SK-N-SH (cell line): ENCODE data around the gene CHPF. TPM values are rescaled to one million over a fixed set of nuclear protein-coding genes. Genes with fewer than 3 reads are reported as not detected.

ENCODE experiments used
- CTCF ChIA-PET: fragments of 300-600, 350-600 bp; formaldehyde crosslinking; extraction: SDS; loops from one replicate; lab custom pipeline; 2021; lab: Yijun Ruan, JAX
- POLR2A ChIA-PET: fragments of 350-600 bp; sonication (Branson Sonifier 250); formaldehyde crosslinking; extraction: SDS; loops from one replicate; lab custom pipeline; 2020; ENCODE audit warnings: antibody characterized with exemption, inconsistent platforms; lab: Yijun Ruan, JAX
- DNase-seq: peaks from one replicate; pipeline ENCODE4 v3.0.0; 2012
- H2AFZ ChIP-seq: fragments of 200-600 bp; sonication (generic); 2 replicates; pipeline ENCODE4 v1.8.1; 2016; ENCODE audit warnings: antibody characterized with exemption, mild to moderate bottlenecking, low read depth
- H3F3A ChIP-seq: fragments of 200-600 bp; sonication (generic); replicated peaks from 2 replicates; pipeline ENCODE3; 2016; ENCODE audit warnings: antibody characterized with exemption, mild to moderate bottlenecking; ENCODE audit not compliant: insufficient read depth
- H3K27ac ChIP-seq, 2 experiments: fragments of 200-500 bp in 1 of 2; fragments of 200-600 bp in 1 of 2; sonication (Bioruptor generic) in 1 of 2; sonication (generic), shearing (Covaris generic) in 1 of 2; 2 replicates each; pipeline versions ENCODE4 v1.5.1 to v1.6.1; 2014 to 2016; ENCODE audit warnings: low read depth in 2 of 2, inconsistent platforms in 1 of 2, low read length in 1 of 2, mild to moderate bottlenecking in 1 of 2, mixed read lengths in 1 of 2
- H3K27me3 ChIP-seq: fragments of 200-600 bp; sonication (generic), shearing (Covaris generic); 2 replicates; pipeline ENCODE4 v1.6.1; 2016; ENCODE audit warnings: mixed run types; ENCODE audit not compliant: insufficient read depth
- H3K36me3 ChIP-seq, 2 experiments: fragments of 200-500 bp in 1 of 2; fragments of 200-600 bp in 1 of 2; sonication (Bioruptor generic) in 1 of 2; sonication (generic) in 1 of 2; replicated peaks in 1 of 2; 2 replicates each; pipeline versions ENCODE3 to v1.5.1; 2014 to 2016; ENCODE audit warnings: low read length in 1 of 2, mild to moderate bottlenecking in 1 of 2; ENCODE audit not compliant: insufficient read depth in 2 of 2, control insufficient read depth in 1 of 2
- H3K4me1 ChIP-seq, 2 experiments: fragments of 200-500 bp in 1 of 2; fragments of 200-600 bp in 1 of 2; sonication (Bioruptor generic) in 1 of 2; sonication (generic), shearing (Covaris generic) in 1 of 2; 2 replicates each; pipeline versions ENCODE4 v1.5.1 to v1.6.1; 2014 to 2016; ENCODE audit warnings: low read depth in 1 of 2, low read length in 1 of 2, mixed run types in 1 of 2; ENCODE audit not compliant: insufficient read depth in 2 of 2, control insufficient read depth in 1 of 2
- H3K4me2 ChIP-seq: fragments of 200-600 bp; sonication (generic), shearing (Covaris generic); 2 replicates; pipeline ENCODE4 v1.6.1; 2017; ENCODE audit warnings: mixed run types
- H3K4me3 ChIP-seq, 2 experiments: fragments of 200-500 bp in 1 of 2; fragments of 200-600 bp in 1 of 2; sonication (Bioruptor generic) in 1 of 2; sonication (generic), shearing (Covaris generic) in 1 of 2; 2 replicates each; pipeline versions ENCODE4 v1.5.1 to v1.8.1; 2014 to 2016; ENCODE audit warnings: low read depth in 2 of 2, inconsistent platforms in 1 of 2, low read length in 1 of 2, mild to moderate bottlenecking in 1 of 2, mixed read lengths in 1 of 2, moderate library complexity in 1 of 2
- H3K79me2 ChIP-seq: fragments of 200-600 bp; sonication (generic); 2 replicates; pipeline ENCODE4 v1.8.1; 2017; ENCODE audit warnings: mild to moderate bottlenecking; ENCODE audit not compliant: insufficient read depth
- H3K9ac ChIP-seq: fragments of 200-600 bp; sonication (generic); 2 replicates; pipeline ENCODE4 v1.6.1; 2017; ENCODE audit warnings: mixed run types
- H3K9me2 ChIP-seq: fragments of 200-600 bp; sonication (generic); 2 replicates; pipeline ENCODE4 v1.6.1; 2017; ENCODE audit warnings: mixed run types
- H3K9me3 ChIP-seq: fragments of 200-600 bp; sonication (generic); 2 replicates; pipeline ENCODE4 v1.6.1; 2017; ENCODE audit warnings: mixed run types, mild to moderate bottlenecking, moderate library complexity
- H4K20me1 ChIP-seq: fragments of 200-600 bp; sonication (generic); 2 replicates; pipeline ENCODE4 v1.6.1; 2017; ENCODE audit warnings: mild to moderate bottlenecking, mixed run types; ENCODE audit not compliant: insufficient read depth
- CHD2 ChIP-seq: fragments of 150-350 bp; IDR thresholded peaks from 2 replicates; pipeline ENCODE4 v1.6.1; 2018; ENCODE audit warnings: low read length; ENCODE audit not compliant: partially characterized antibody
- CTCF ChIP-seq: fragments of 200-600 bp; sonication (generic); IDR thresholded peaks from 2 replicates; pipeline ENCODE4 v1.6.1; 2017; ENCODE audit warnings: antibody characterized with exemption, mild to moderate bottlenecking, moderate library complexity
- ELF1 ChIP-seq: IDR thresholded peaks from 2 replicates; pipeline ENCODE4 v1.4.0; 2012
- EZH2phosphoT487 ChIP-seq: fragments of 200-600 bp; sonication (generic); IDR thresholded peaks from 2 replicates; pipeline ENCODE4 v1.6.1; 2017; ENCODE audit warnings: low read depth, mixed run types, mild to moderate bottlenecking, antibody characterized with exemption, moderate library complexity, borderline replicate concordance
- FOSL2 ChIP-seq: IDR thresholded peaks from 2 replicates; pipeline ENCODE4 v1.4.0; 2012; ENCODE audit warnings: low read depth, mild to moderate bottlenecking, moderate library complexity, borderline replicate concordance
- FOXJ3 ChIP-seq: sonication (generic); formaldehyde crosslinking; IDR thresholded peaks from 2 replicates; pipeline ENCODE4 v1.5.1; 2020; ENCODE audit warnings: mild to moderate bottlenecking, missing genetic modification reagents
- FOXM1 ChIP-seq: IDR thresholded peaks from 2 replicates; pipeline ENCODE4 v1.4.0; 2012; ENCODE audit warnings: low read depth, mild to moderate bottlenecking
- GATA2 ChIP-seq: sonication (generic); formaldehyde crosslinking; IDR thresholded peaks from 2 replicates; pipeline ENCODE4 v1.5.0; 2020; ENCODE audit warnings: mild to moderate bottlenecking, missing genetic modification reagents
- IRF3 ChIP-seq: fragments of 150-350 bp; IDR thresholded peaks from 2 replicates; pipeline ENCODE4 v1.6.1; 2016; ENCODE audit warnings: mild to moderate bottlenecking, low read depth, low read length
- NFIC ChIP-seq: IDR thresholded peaks from 2 replicates; pipeline ENCODE4 v1.4.0; 2012; ENCODE audit warnings: borderline replicate concordance
- REST ChIP-seq: IDR thresholded peaks from 2 replicates; pipeline ENCODE4 v1.6.1; 2012; ENCODE audit warnings: mild to moderate bottlenecking, low read depth, low read length, moderate library complexity
- TAF1 ChIP-seq: IDR thresholded peaks from 2 replicates; pipeline ENCODE4 v1.6.1; 2012; ENCODE audit warnings: low read depth, mild to moderate bottlenecking, low read length, moderate library complexity, borderline replicate concordance
- TEAD4 ChIP-seq: IDR thresholded peaks from 2 replicates; pipeline ENCODE4 v1.4.0; 2012; ENCODE audit warnings: mild to moderate bottlenecking, borderline replicate concordance; ENCODE audit not compliant: insufficient read depth
- USF1 ChIP-seq: IDR thresholded peaks from 2 replicates; pipeline ENCODE4 v1.4.0; 2012; ENCODE audit warnings: low read depth, borderline replicate concordance
- YY1 ChIP-seq: IDR thresholded peaks from 2 replicates; pipeline ENCODE4 v1.4.0; 2012; ENCODE audit warnings: low read depth, mild to moderate bottlenecking
- ZBTB33 ChIP-seq: IDR thresholded peaks from 2 replicates; pipeline ENCODE4 v1.4.0; 2012; ENCODE audit warnings: low read depth, borderline replicate concordance
- WGBS: methylation state at CpG from one replicate; pipeline ENCODE4 v1.1.6; 2017; ENCODE audit warnings: low lambda C conversion rate; 5-methylcytosine and 5-hydroxymethylcytosine counted together
- polyA plus RNA-seq, 3 experiments: library from polyadenylated mRNA; depleted of rRNA; stranded (reverse); fragments of >200 nt; gene quantifications; 2 replicates each; pipeline ENCODE4 v1.2.3, GENCODE V29; 2012

The CHPF gene
- polyA plus RNA-seq, 1 of the 3 experiments (the other 2 are of a cell fraction), result 141 TPM

GRCh38 chr2:219567131-219567530 is 23.5 kb upstream of the CHPF start:
- Histone ChIP-seq H3K27me3 (no peaks in the 10 kb centered on the region), H2AFZ (no peak overlapping the region), H3K27ac (no peak overlapping the region), H3K9me2 (no peaks in the 10 kb centered on the region), H4K20me1 (no peaks in the 10 kb centered on the region), H3K4me3 (no peak overlapping the region), H3F3A (no peaks in the 10 kb centered on the region)
- TF ChIP-seq YY1 (no peak), GATA2 (CRISPR knock-in tag) (no peak), FOXM1 (no peak), FOSL2 (no peak), IRF3 (no peak), EZH2phosphoT487 (no peak), TAF1 (no peak), ZBTB33 (no peak), TEAD4 (no peak)
- TF ChIP-seq, all 33 proteins: peak for 0
- peaks cover 3 to 16% of the 10 kb centered on the region in 2 experiments; a peak in 1 of 4 replicates for H3K4me1 ChIP-seq
- H3K36me3 ChIP-seq, result peaks cover 8 to 36% of the 10 kb centered on the region in 2 experiments
- peaks cover 4% of the 10 kb centered on the region; the same call in 1 of the 2 replicates for H3K79me2 ChIP-seq
- H3K9me3 ChIP-seq, result no peaks in the 10 kb centered on the region
- DNase-seq, result no peak
- no peak overlapping the region for H3K4me2 ChIP-seq
- ChIA-PET POLR2A (interaction anchor here (1.1 to 2.6 kb wide), 2 partner anchors 15 to 30 kb away, joined by 3 to 12 read pairs; partner anchors contain the start of gene STK11IP), CTCF (interaction anchor here (1.1 to 1.8 kb wide), 5 partner anchors 9 to 164 kb away, joined by 3 to 7 read pairs (median 5); no protein-coding TSS in a partner anchor)
- H3K9ac ChIP-seq, result no peak overlapping the region
- WGBS, result 93% methylated on average over 6 of the region's 18 CpGs

- peaks cover 4% of the 10 kb centered on the region; the same call in 1 of the 2 replicates for H3K79me2 ChIP-seq
- no peak overlapping the region for H3K4me3 ChIP-seq
- DNase-seq, result peak; percentile 5
- H3K27me3 ChIP-seq, result no peaks in the 10 kb centered on the region
- H3K4me2 ChIP-seq, result no peak overlapping the region
- H3K9me3 ChIP-seq, result no peaks in the 10 kb centered on the region
- WGBS, result 91% methylated on average over 6 of the region's 11 CpGs
- no peaks in the 10 kb centered on the region for H4K20me1 ChIP-seq
- peaks cover 8 to 38% of the 10 kb centered on the region in 2 experiments for H3K36me3 ChIP-seq
- no peak overlapping the region for H2AFZ ChIP-seq
- CTCF ChIA-PET, result interaction anchor here (1.4 to 1.8 kb wide), 3 partner anchors 24 to 164 kb away, joined by 3 to 6 read pairs (median 5); no protein-coding TSS in a partner anchor
- H3K4me1 ChIP-seq, result peaks cover 2 to 15% of the 10 kb centered on the region in 2 experiments; a peak in 1 of 4 replicates
- H3K27ac ChIP-seq, result no peak overlapping the region
- H3K9ac ChIP-seq, result no peak overlapping the region
- no peaks in the 10 kb centered on the region for H3K9me2 ChIP-seq
- POLR2A ChIA-PET, result interaction anchor here (1.1 to 2.6 kb wide), 2 partner anchors 14 to 31 kb away, joined by 3 to 12 read pairs; partner anchors contain the start of gene STK11IP
- H3F3A ChIP-seq, result no peaks in the 10 kb centered on the region
- no peak for TF ChIP-seq NFIC
- TF ChIP-seq GATA2 (CRISPR knock-in tag), result no peak
- no peak for TF ChIP-seq CHD2
- no peak for TF ChIP-seq FOXJ3 (CRISPR knock-in tag)
- no peak for TF ChIP-seq USF1
- TF ChIP-seq REST, result no peak
- TF ChIP-seq CTCF, result no peak
- TF ChIP-seq IRF3, result no peak
- no peak for TF ChIP-seq ELF1
Observed at GRCh38 chr2:219566640-219567039, 23.0 kb upstream of the CHPF start.
